Epithelial cell of proximal tubule (primary cell): ENCODE measurements around the gene SLC16A11. TPM values are rescaled to one million over a fixed set of nuclear protein-coding genes. Genes with fewer than 3 reads are reported as not detected.

Source experiments
- DNase-seq: peaks from one replicate; pipeline ENCODE4 v3.0.0-alpha.2; 2011; ENCODE audit warnings: low read depth
- H3K4me3 ChIP-seq: 2 replicates; pipeline ENCODE4 v1.5.1; 2011; ENCODE audit warnings: low read depth, mild to moderate bottlenecking, low read length
- CTCF ChIP-seq: conservative IDR thresholded peaks from 2 replicates; pipeline ENCODE4 v1.5.1; 2012; ENCODE audit warnings: low read depth, mild to moderate bottlenecking, low read length
- total RNA-seq: library from RNA; depleted of rRNA; stranded (reverse); fragments of >200 nt; gene quantifications from 2 replicates; pipeline ENCODE4 v1.2.3, GENCODE V29; 2015

SLC16A11 gene
- total RNA-seq, 1 donor from 2014 or later: not detected

- no peak for TF ChIP-seq CTCF
- DNase-seq: no peak
- no peak overlapping the region for H3K4me3 ChIP-seq
Measured at GRCh38 chr17:7068268-7068667, 24.4 kb upstream of the SLC16A11 start.

- DNase-seq: no peak
- no peak for TF ChIP-seq CTCF
- H3K4me3 ChIP-seq: no peak overlapping the region
Measured at GRCh38 chr17:7067198-7067597, 23.3 kb upstream of the SLC16A11 start.

GRCh38 chr17:7064261-7064660 lies 20.4 kb upstream of the SLC16A11 start:
- H3K4me3 ChIP-seq: no peak overlapping the region
- no peak for DNase-seq
- TF ChIP-seq CTCF: no peak

GRCh38 chr17:7063518-7064094 lies 19.7 kb upstream of the SLC16A11 start:
- TF ChIP-seq CTCF: no peak
- no peak overlapping the region for H3K4me3 ChIP-seq
- no peak for DNase-seq

- TF ChIP-seq CTCF: no peak
- no peak overlapping the region for H3K4me3 ChIP-seq
- peak; percentile 88 for DNase-seq
Measured at GRCh38 chr17:7060165-7060891, 16.4 kb upstream of the SLC16A11 start.

GRCh38 chr17:7058831-7059447 lies 15.0 kb upstream of the SLC16A11 start:
- TF ChIP-seq CTCF: no peak
- no peak for DNase-seq
- H3K4me3 ChIP-seq: no peak overlapping the region
